Sigmoid colon (tissue), 7 donors: Measurements from ENCODE around the gene EYA3. TPM values are rescaled to one million over a fixed set of nuclear protein-coding genes. Genes with fewer than 3 reads are reported as not detected.

Experiments
- DNase-seq: peaks from one replicate; pipeline ENCODE4 v3.0.0-alpha.2; 2019
- H3K27ac ChIP-seq, 4 donors: fragments of 200-600 bp; sonication (generic); one replicate each; pipeline ENCODE4 v1.5.1; 2016 to 2019; ENCODE audit warnings: mild to moderate bottlenecking in 1 of 4
- H3K27me3 ChIP-seq, 3 donors: fragments of 200-600 bp; sonication (generic); one replicate each; pipeline ENCODE4 v1.5.1; 2019; ENCODE audit warnings: mild to moderate bottlenecking in 1 of 3
- H3K36me3 ChIP-seq, 4 donors: fragments of 200-600 bp; sonication (generic); one replicate each; pipeline ENCODE4 v1.5.1; 2016 to 2019
- H3K4me1 ChIP-seq, 4 donors: fragments of 200-600 bp; sonication (generic); one replicate each; pipeline ENCODE4 v1.5.1; 2017 to 2019
- H3K4me3 ChIP-seq, 4 donors: fragments of 200-600 bp; sonication (generic); one replicate each; pipeline ENCODE4 v1.5.1; 2017 to 2019; ENCODE audit warnings: mild to moderate bottlenecking in 2 of 4, moderate library complexity in 1 of 4
- H3K9me3 ChIP-seq, 4 donors: fragments of 200-600 bp in 3 of 4; sonication (generic) in 3 of 4; one replicate each; pipeline versions ENCODE4 v1.5.1 to v1.6.1; 2013 to 2019
- EP300 ChIP-seq, 4 donors: sonication (generic); formaldehyde crosslinking; IDR thresholded peaks; one replicate each; pipeline ENCODE4 v1.6.1; 2017; ENCODE audit warnings: antibody characterized with exemption in 4 of 4
- POLR2A ChIP-seq, 2 donors: fragments of 450-650 bp; IDR thresholded peaks; one replicate each; pipeline ENCODE4 v1.6.1; 2016; ENCODE audit warnings: antibody characterized with exemption in 2 of 2, mild to moderate bottlenecking in 2 of 2, moderate library complexity in 2 of 2
- POLR2AphosphoS5 ChIP-seq, 4 donors: sonication (generic); formaldehyde crosslinking; IDR thresholded peaks; one replicate each; pipeline ENCODE4 v1.6.1; 2017; ENCODE audit warnings: antibody characterized with exemption in 4 of 4
- WGBS, 2 donors: extraction: QIAGEN DNeasy Blood & Tissue Kit; methylation state at CpG; one replicate each; pipeline ENCODE4 v1.1.7; 2013; 5-methylcytosine and 5-hydroxymethylcytosine counted together
- intact Hi-C: fragments of 100-400 bp; cut with DNase I; formaldehyde crosslinking; loops from one replicate; pipeline ENCODE4 v1.15.1; 2023
- polyA plus RNA-seq, 3 donors: library from polyadenylated mRNA; stranded (reverse); fragments of 200-250 nt; gene quantifications; one replicate each; pipeline ENCODE4 v1.2.3, GENCODE V29; 2013
- total RNA-seq, 4 donors: library from RNA; depleted of rRNA; stranded (reverse); fragments of >200 nt; gene quantifications; one replicate each; pipeline ENCODE4 v1.1.0, GENCODE V29; 2016
- TF ChIP-seq, protein P1 (sequence below), 4 experiments: fragments of 450-650 bp in 3 of 4; fragments of 200-600 bp in 1 of 4; IDR thresholded peaks; one replicate each; pipeline ENCODE4 v1.5.1; 2016 to 2019; ENCODE audit warnings: antibody characterized with exemption in 4 of 4, mild to moderate bottlenecking in 3 of 4, moderate library complexity in 2 of 4
- donor health status: healthy with polysubstance abuse.
- donor health status: Bipolar disorder and iron deficiency.
- donor health status: healthy.

Gene EYA3
- total and polyA plus RNA-seq, 7 donors = 2.4 to 10.0 (median 7.9) TPM

DNA sequence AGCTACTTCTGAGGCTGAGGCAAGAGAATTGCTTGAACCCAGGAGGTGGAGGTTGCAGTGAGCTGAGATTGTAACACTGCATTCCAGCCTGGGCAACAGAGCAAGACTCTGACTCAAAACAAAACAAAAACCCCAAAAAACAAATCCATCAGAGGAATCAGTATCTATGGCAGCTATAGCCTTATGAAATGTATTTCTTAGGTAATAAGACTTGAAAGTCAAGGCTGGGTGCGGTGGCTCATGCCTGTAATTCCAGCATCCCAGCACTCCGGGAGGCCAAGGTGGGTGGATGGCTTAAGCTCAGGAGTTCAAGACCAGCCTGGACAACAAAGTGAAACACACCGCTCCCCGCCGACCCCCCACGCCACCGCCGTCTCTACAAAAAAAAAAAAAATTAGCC, 31.1 kb upstream of the EYA3 start:
- WGBS, 2 donors = 92 to 96% methylated on average over 8 of the region's 8 CpGs
- TF ChIP-seq POLR2A (IDR thresholded peaks at IDR 0.05) (no peak), POLR2AphosphoS5 (IDR thresholded peaks at IDR 0.05) (no peak), EP300 (IDR thresholded peaks at IDR 0.05) (no peak)
- TF ChIP-seq, protein P1, sequence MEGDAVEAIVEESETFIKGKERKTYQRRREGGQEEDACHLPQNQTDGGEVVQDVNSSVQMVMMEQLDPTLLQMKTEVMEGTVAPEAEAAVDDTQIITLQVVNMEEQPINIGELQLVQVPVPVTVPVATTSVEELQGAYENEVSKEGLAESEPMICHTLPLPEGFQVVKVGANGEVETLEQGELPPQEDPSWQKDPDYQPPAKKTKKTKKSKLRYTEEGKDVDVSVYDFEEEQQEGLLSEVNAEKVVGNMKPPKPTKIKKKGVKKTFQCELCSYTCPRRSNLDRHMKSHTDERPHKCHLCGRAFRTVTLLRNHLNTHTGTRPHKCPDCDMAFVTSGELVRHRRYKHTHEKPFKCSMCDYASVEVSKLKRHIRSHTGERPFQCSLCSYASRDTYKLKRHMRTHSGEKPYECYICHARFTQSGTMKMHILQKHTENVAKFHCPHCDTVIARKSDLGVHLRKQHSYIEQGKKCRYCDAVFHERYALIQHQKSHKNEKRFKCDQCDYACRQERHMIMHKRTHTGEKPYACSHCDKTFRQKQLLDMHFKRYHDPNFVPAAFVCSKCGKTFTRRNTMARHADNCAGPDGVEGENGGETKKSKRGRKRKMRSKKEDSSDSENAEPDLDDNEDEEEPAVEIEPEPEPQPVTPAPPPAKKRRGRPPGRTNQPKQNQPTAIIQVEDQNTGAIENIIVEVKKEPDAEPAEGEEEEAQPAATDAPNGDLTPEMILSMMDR (IDR thresholded peaks at IDR 0.05) = no peak

DNA sequence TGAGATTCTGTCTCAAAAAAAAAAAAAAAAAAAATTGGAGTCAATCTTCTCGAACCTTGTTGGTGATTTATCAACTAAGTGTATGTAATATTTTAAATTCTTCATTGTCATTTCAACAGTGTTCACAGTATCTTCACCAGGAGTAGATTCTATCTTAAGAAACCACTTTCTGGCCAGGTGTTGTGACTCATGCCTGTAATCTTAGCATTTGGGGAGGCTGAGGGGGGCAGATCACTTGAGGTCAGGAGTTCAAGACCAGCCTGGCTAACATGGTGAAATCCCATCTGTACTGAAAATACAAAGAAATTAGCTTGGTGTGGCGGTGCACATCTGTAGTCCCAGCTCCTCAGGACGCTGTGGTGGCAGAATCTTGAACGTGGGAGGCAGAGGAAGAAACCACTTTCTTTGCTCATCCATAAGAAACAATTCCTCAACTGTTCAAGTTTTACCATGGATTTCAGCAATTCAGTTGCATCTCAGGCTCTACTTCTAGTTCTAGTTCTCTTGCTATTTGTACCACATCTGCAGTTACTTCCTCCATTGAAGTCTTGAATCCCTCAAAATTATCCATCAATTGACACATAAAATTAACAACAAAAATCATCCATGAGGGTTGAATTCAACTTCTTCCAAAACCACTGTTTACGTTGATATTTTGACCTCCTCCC, 30.4 kb upstream of the EYA3 start:
- no peaks in the 10 kb centered on the region for H3K27me3 ChIP-seq
- no peaks in the 10 kb centered on the region for H3K36me3 ChIP-seq
- no peak for TF ChIP-seq POLR2AphosphoS5 (IDR thresholded peaks at IDR 0.05)
- TF ChIP-seq POLR2A (IDR thresholded peaks at IDR 0.05) = no peak
- TF ChIP-seq, protein P1 (IDR thresholded peaks at IDR 0.05) = no peak
- no peak overlapping the region for H3K4me3 ChIP-seq
- no peak for DNase-seq
- H3K27ac ChIP-seq = no peak overlapping the region
- intact Hi-C loops = no loop called here
- WGBS, 2 donors = 88 to 92% methylated on average over 5 of the region's 5 CpGs
- H3K4me1 ChIP-seq = no peaks in the 10 kb centered on the region
- no peaks in the 10 kb centered on the region for H3K9me3 ChIP-seq

More for the DNA sequence above, 31.1 kb upstream of the EYA3 start:
- H3K27me3 ChIP-seq = no peaks in the 10 kb centered on the region
- H3K4me3 ChIP-seq = no peak overlapping the region
- intact Hi-C loops = no loop called here
- H3K27ac ChIP-seq = no peak overlapping the region
- H3K9me3 ChIP-seq = no peaks in the 10 kb centered on the region
- DNase-seq = no peak
- H3K36me3 ChIP-seq = no peaks in the 10 kb centered on the region
- no peaks in the 10 kb centered on the region for H3K4me1 ChIP-seq

DNA sequence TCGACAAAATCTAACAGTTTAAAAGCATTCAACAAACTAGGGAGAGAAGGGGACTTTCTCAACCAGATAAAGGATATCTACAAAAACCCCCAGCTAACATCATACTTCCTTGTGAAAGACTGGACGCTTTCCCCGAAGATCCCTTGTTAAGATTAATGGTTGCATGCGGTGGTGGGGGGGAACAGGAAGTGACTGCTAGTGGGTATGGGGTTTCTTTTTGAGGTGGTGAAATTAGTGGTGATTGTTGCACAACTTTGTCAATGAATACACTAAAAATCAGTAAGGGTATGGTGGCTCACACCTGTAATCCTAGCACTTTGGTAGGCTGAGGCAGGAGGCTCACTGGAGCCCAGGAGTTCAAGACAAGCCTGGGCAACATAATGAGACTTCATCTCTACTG, 26.9 kb upstream of the EYA3 start:
- Histone ChIP-seq H3K4me1 (no peaks in the 10 kb centered on the region), H3K27ac (no peak overlapping the region), H3K36me3 (no peaks in the 10 kb centered on the region), H3K9me3 (no peaks in the 10 kb centered on the region), H3K27me3 (no peaks in the 10 kb centered on the region), H3K4me3 (no peak overlapping the region)
- intact Hi-C loops = no loop called here
- TF ChIP-seq, protein P1 (IDR thresholded peaks at IDR 0.05) = no peak
- no peak for TF ChIP-seq POLR2A (IDR thresholded peaks at IDR 0.05)
- no peak for TF ChIP-seq POLR2AphosphoS5 (IDR thresholded peaks at IDR 0.05)
- no peak for TF ChIP-seq EP300 (IDR thresholded peaks at IDR 0.05)
- WGBS, 2 donors = 41 to 81% methylated on average over 4 of the region's 4 CpGs
- no peak for DNase-seq

DNA sequence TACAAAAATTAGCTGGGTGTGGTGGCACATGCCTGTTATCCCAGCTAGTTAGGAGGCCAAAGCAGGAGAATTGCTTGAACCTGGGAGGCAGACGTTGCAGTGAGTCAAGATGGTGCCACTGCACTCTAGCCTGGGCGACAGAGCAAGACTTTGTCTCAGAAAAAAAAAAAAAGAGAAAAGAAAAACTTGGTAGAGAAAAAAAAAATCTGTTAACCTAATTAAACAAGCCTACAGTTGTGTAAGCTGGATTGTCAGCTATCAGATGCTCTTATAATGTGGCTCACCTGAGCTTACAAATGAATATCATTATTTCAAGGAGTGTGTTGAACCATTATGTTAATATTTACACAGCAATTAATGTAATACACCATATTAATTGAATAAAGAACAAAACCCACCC, 26.4 kb upstream of the EYA3 start:
- WGBS, 2 donors = 81 to 93% methylated on average over 2 of the region's 2 CpGs
- Histone ChIP-seq H3K4me3 (no peak overlapping the region), H3K9me3 (no peaks in the 10 kb centered on the region), H3K36me3 (no peaks in the 10 kb centered on the region), H3K4me1 (no peaks in the 10 kb centered on the region), H3K27me3 (no peaks in the 10 kb centered on the region), H3K27ac (no peak overlapping the region)
- TF ChIP-seq EP300 (IDR thresholded peaks at IDR 0.05) (no peak), POLR2AphosphoS5 (IDR thresholded peaks at IDR 0.05) (no peak), POLR2A (IDR thresholded peaks at IDR 0.05) (no peak)
- intact Hi-C loops = no loop called here
- no peak for DNase-seq

DNA sequence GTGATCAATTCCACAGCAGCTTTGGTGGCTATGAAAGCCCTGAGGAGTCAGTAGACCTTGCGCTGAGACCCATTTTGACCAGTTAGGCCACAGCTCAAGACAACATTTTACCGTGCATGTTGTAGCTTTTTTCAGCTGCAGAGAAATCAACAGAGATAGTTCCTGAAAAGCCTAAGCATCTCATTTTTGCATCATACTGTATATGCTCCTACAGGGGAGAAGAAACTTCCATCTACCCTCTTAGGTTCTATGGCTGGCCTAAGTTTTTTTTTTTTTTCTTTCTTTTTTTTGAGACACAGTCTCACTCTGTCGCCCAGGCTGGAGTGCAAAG, 24.8 kb upstream of the EYA3 start:
- TF ChIP-seq POLR2A (IDR thresholded peaks at IDR 0.05) (no peak), EP300 (IDR thresholded peaks at IDR 0.05) (no peak), POLR2AphosphoS5 (IDR thresholded peaks at IDR 0.05) (no peak)
- TF ChIP-seq, protein P1 (IDR thresholded peaks at IDR 0.05) = no peak
- intact Hi-C loops = no loop called here
- H3K4me3 ChIP-seq = no peak overlapping the region
- no peaks in the 10 kb centered on the region for H3K4me1 ChIP-seq
- no peaks in the 10 kb centered on the region for H3K36me3 ChIP-seq
- H3K27ac ChIP-seq = peak overlapping the region in 1 of 4 donors; percentile 3
- no peaks in the 10 kb centered on the region for H3K27me3 ChIP-seq
- no peak for DNase-seq
- 87 to 89% methylated on average over 3 of the region's 3 CpGs for WGBS, 2 donors
- no peaks in the 10 kb centered on the region for H3K9me3 ChIP-seq
